Heart right ventricle (tissue), 16 donors: ENCODE data around the gene NXNL1. TPM values are rescaled to one million over a fixed set of nuclear protein-coding genes. Genes with fewer than 3 reads are reported as not detected.

Source experiments
- ATAC-seq, 8 donors: fragments of 200-7000 bp; cut with Tn5 transposase; one replicate each; pipeline ENCODE4 v1.9.1; 2020; ENCODE audit warnings: mild to moderate bottlenecking in 8 of 8, moderate library complexity in 8 of 8, moderate number of reproducible peaks in 1 of 8
- DNase-seq, 2 donors: peaks; one replicate each; pipeline ENCODE4 v3.0.0-alpha.2; 2020
- H3K27ac ChIP-seq, 10 donors: fragments of 200-600 bp; sonication (generic) in 2 of 10; one replicate each; pipeline versions ENCODE4 v1.5.0 to v1.8.0; 2020 to 2022; ENCODE audit warnings: mild to moderate bottlenecking in 3 of 10
- H3K27me3 ChIP-seq, 7 donors: fragments of 200-600 bp; one replicate each; pipeline ENCODE4 v1.8.0; 2021 to 2022; ENCODE audit warnings: mild to moderate bottlenecking in 2 of 7
- H3K36me3 ChIP-seq, 9 donors: fragments of 200-600 bp; sonication (generic) in 1 of 9; one replicate each; pipeline versions ENCODE4 v1.5.0 to v1.8.0; 2020 to 2022; ENCODE audit warnings: mild to moderate bottlenecking in 2 of 9
- H3K4me1 ChIP-seq, 9 donors: fragments of 200-600 bp; sonication (generic) in 1 of 9; one replicate each; pipeline versions ENCODE4 v1.5.0 to v1.8.0; 2020 to 2022; ENCODE audit warnings: mild to moderate bottlenecking in 4 of 9
- H3K4me3 ChIP-seq, 10 donors: fragments of 200-600 bp; sonication (generic) in 2 of 10; one replicate each; pipeline versions ENCODE4 v1.5.0 to v1.8.0; 2020 to 2022; ENCODE audit warnings: mild to moderate bottlenecking in 7 of 10, moderate library complexity in 2 of 10
- H3K9me3 ChIP-seq, 11 donors: fragments of 200-600 bp in 10 of 11; sonication (generic) in 2 of 11; one replicate each; pipeline versions ENCODE4 v1.5.0 to v1.8.0; 2013 to 2022; ENCODE audit warnings: mild to moderate bottlenecking in 2 of 11, control low read depth in 1 of 11, moderate library complexity in 1 of 11
- WGBS, 2 donors: extraction: QIAGEN DNeasy Blood & Tissue Kit; methylation state at CpG; one replicate each; pipeline ENCODE4 v1.1.7; 2013; ENCODE audit warnings: inconsistent platforms in 1 of 2; 5-methylcytosine and 5-hydroxymethylcytosine counted together
- intact Hi-C, 10 donors: fragments of 100-400 bp; cut with DNase I; formaldehyde crosslinking; loops; one replicate each; pipeline versions ENCODE4 v1.11.1 to v1.14.2; 2022
- polyA plus RNA-seq, 2 donors: library from polyadenylated mRNA; stranded (reverse); fragments of 200-250 nt; gene quantifications; one replicate each; pipeline ENCODE4 v1.2.3, GENCODE V29; 2013
- total RNA-seq, 10 donors: library from RNA; stranded (reverse); fragmentation: NEBNext Ultra II Directional in 3 of 10; extraction: Animal tissue kit (Norgen Biotek cat#: 25700) in 3 of 10; gene quantifications; one replicate each; pipeline versions ENCODE4 v1.2.1 to v1.2.4, GENCODE V29; 2021 to 2023
- TF ChIP-seq, protein P1 (sequence below), 9 donors: fragments of 200-600 bp; sonication (generic) in 2 of 9; IDR thresholded peaks; one replicate each; pipeline versions ENCODE4 v1.5.0 to v1.8.0; 2021 to 2022; ENCODE audit warnings: antibody characterized with exemption in 9 of 9, mild to moderate bottlenecking in 5 of 9, moderate library complexity in 1 of 9
- donor health status: Arrhythmogenic right ventricular cardiomyopathy.
- donor health status: ischemic (EF 13 %, LVEDD 7.1; RV severe dilation, severe dysfunction).
- donor health status: healthy with polysubstance abuse.
- donor health status: DM: no; HTN: yes; CAD: no.
- donor health status: DM: no; HTN: no; CAD: no.
- donor health status: ischemic (EF 25% LVEDD 6.9; RV normal size, moderate dysfunction).
- donor health status: ischemic (EF 25% LVEDD 5.7; RV mildly dilated, moderate dysfunction).
- donor health status: healthy.
- donor health status: DM: yes; HTN: yes; CAD: no.
- donor health status: Ischemic cardiomyopathy.
- donor health status: ischemic (EF 35%, LVEDD 5.7; RV mildly dilated, moderate dysfunction).
- donor health status: nonischemic (EF 11% LVEDD 7.7; RV severe dilation, severe dysfunction).
- donor health status: DM: yes; HTN: yes; CAD: no.
- donor health status: PGD.
- donor health status: ischemic (EF 29% LVEDD 5.4; RV normal size, mild dysfunction).
- donor health status: nonischemic (EF 23%, LVEDD 6.1; RV moderate dilation, normal function).

The NXNL1 gene
- total and polyA plus RNA-seq, 12 donors, result 0.42 to 1.1 (median 0.58) TPM; not detected in 7

DNA sequence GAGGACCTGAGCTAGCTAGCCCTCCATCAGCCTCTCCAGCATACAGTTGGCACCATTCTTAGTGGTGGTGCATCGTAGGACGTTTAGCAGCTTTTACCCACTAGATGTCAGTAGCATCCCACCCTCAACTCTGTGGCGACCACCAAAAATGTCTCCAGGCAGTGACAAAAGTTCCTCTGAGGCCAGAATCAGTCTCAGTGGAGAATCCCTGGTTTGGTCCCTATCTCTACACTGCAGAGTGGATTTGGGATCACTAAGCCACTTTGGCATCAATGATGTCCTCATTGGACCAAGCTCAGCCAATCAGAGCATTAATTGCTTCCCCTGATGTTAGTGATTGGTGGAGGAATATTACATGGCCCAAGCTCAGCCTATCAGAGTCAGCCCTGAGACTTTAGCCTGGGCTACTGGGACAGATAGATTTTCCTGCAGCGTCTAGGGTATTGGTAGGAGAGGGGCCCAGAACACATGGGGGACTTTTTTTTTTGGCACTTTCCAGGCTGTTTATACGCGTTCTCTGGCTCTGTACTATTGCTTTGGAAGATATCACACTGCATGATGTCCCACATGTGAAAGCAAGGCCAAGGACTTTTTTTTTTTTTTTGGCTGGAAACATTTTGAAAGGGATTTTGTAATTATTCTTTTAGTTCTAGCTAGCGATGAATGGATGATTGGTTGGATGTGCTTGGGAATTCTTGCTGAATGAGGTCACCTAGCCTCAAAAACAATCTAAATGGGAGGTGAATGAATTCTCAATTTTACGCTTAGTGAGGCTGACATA is 19.3 kb downstream of the NXNL1 start:
- Histone ChIP-seq H3K36me3 (no peaks in the 10 kb centered on the region), H3K4me1 (no peaks in the 10 kb centered on the region), H3K27ac (no peak overlapping the region), H3K4me3 (no peak overlapping the region), H3K27me3 (no peaks in the 10 kb centered on the region), H3K9me3 (peaks cover 0 to 8% (median 0%) of the 10 kb centered on the region in 11 donors)
- DNase-seq, result no peak
- peak in 6 of 8 donors; percentile 42 to 67 (median 54) for ATAC-seq
- TF ChIP-seq, protein P1, sequence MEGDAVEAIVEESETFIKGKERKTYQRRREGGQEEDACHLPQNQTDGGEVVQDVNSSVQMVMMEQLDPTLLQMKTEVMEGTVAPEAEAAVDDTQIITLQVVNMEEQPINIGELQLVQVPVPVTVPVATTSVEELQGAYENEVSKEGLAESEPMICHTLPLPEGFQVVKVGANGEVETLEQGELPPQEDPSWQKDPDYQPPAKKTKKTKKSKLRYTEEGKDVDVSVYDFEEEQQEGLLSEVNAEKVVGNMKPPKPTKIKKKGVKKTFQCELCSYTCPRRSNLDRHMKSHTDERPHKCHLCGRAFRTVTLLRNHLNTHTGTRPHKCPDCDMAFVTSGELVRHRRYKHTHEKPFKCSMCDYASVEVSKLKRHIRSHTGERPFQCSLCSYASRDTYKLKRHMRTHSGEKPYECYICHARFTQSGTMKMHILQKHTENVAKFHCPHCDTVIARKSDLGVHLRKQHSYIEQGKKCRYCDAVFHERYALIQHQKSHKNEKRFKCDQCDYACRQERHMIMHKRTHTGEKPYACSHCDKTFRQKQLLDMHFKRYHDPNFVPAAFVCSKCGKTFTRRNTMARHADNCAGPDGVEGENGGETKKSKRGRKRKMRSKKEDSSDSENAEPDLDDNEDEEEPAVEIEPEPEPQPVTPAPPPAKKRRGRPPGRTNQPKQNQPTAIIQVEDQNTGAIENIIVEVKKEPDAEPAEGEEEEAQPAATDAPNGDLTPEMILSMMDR (IDR thresholded peaks at IDR 0.05), result peak in 7 of 9 donors; percentile 28 to 59 (median 43)
- intact Hi-C loops, result no loop called here
- 52 to 59% methylated on average over 8 of the region's 8 CpGs for WGBS, 2 donors

DNA sequence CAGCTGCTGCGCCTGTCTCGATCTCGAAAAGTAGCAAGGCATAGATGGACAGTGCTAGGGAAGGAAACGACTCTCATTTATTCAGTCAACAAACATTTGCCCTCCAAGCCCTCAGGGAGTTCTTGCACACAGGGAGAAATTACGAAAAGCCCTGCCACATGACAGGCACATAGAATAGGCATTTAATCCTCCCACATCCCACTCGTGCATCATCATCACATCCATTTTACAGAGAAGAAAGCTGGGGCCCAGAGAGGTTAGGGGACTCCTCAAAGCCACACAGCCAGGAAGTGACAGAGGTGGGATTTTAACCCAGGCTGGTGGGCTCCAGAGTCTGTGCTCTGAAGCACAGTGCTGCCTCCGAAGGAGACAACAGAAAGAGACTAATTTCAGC is 23.9 kb downstream of the NXNL1 start:
- DNase-seq (no peak), ATAC-seq (no peak)
- Histone ChIP-seq H3K27me3 (no peaks in the 10 kb centered on the region), H3K9me3 (peaks cover 0 to 12% (median 0%) of the 10 kb centered on the region in 11 donors), H3K27ac (no peak overlapping the region), H3K36me3 (peaks cover 0 to 8% (median 0%) of the 10 kb centered on the region in 9 donors), H3K4me1 (no peaks in the 10 kb centered on the region), H3K4me3 (no peak overlapping the region)
- intact Hi-C loops, result no loop called here
- 85 to 86% methylated on average over 7 of the region's 7 CpGs for WGBS, 2 donors
- TF ChIP-seq, protein P1 (IDR thresholded peaks at IDR 0.05), result no peak

DNA sequence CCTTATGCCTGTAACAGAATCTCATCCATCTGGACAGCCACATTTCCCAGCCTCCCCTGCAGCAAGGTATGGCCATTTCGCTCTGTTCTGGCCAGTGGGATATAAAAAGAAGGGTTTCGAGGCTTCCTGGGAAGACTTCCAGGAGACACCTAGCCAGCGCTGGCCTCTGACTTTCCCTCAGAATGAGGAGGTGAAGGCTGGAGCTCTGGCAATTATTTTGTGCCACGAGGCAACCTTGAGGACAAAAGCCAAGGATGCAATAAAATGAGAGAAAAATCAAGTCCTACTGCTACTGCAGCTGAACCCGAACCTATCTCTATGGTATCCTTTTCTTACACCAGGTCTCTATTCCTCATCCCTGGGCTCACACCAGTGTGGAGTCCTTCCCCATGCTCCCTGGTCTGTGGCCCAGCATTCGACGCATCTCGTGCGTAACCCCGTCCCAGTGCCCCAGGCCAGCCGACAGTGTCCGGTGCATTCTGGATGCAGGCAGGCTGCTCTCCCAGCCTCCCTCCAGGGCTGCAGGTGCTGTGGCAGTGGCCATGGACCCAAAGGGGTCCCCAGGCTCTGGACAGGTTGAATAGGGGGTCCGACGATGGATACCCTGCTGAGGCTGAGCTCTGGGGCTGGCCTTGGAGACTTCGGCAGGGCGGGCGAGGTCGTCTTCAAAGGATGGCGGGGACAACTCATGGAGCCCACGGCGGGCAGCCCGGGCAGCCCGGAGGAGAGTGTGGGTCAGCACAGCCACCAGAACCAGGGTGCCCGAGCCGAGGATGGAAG is 24.4 kb downstream of the NXNL1 start:
- no peak for DNase-seq
- Histone ChIP-seq H3K9me3 (peaks cover 0 to 7% (median 0%) of the 10 kb centered on the region in 11 donors), H3K36me3 (peaks cover 0 to 8% (median 0%) of the 10 kb centered on the region in 9 donors), H3K4me1 (no peaks in the 10 kb centered on the region), H3K27me3 (no peaks in the 10 kb centered on the region), H3K27ac (no peak overlapping the region), H3K4me3 (no peak overlapping the region)
- TF ChIP-seq, protein P1 (IDR thresholded peaks at IDR 0.05), result no peak
- intact Hi-C loops, result no loop called here
- WGBS, 2 donors, result 95 to 98% methylated on average over 25 of the region's 25 CpGs
- ATAC-seq, result no peak

DNA sequence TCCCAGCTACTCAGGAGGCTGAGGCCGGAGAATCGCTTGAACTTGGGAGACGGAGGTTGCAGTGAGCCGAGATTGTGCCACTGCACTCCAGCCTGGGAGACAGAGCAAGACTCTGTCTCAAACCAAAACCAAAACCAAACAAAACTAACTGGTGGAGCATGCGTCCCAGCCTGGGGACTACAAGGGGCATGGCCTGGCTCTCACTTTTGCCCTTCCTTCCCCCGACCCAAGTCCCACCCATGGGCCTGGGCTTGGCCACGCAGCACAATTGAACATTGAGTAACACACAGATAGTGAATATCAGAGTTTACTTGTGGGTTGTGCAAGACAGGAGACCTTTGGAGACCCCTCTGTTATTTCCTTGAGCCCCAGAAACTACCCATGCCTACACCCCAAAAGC is 25.5 kb downstream of the NXNL1 start:
- H3K27me3 ChIP-seq, result no peaks in the 10 kb centered on the region
- H3K36me3 ChIP-seq, result peaks cover 0 to 8% (median 0%) of the 10 kb centered on the region in 9 donors
- WGBS, 2 donors, result 83 to 85% methylated on average over 7 of the region's 7 CpGs
- intact Hi-C loops, result no loop called here
- no peak for DNase-seq
- TF ChIP-seq, protein P1 (IDR thresholded peaks at IDR 0.05), result no peak
- H3K27ac ChIP-seq, result no peak overlapping the region
- no peak overlapping the region for H3K4me3 ChIP-seq
- H3K9me3 ChIP-seq, result peaks cover 0 to 5% (median 0%) of the 10 kb centered on the region in 11 donors
- no peaks in the 10 kb centered on the region for H3K4me1 ChIP-seq
- no peak for ATAC-seq
